B cell (primary cell): ENCODE data around the gene TNIP1.

Source experiments
- EZH2 ChIP-seq: IDR thresholded peaks from 2 replicates; pipeline ENCODE4 v1.6.1; 2012; ENCODE audit warnings: borderline replicate concordance, low read depth, mild to moderate bottlenecking, moderate library complexity, low read length; ENCODE audit not compliant: insufficient read depth, poor library complexity, severe bottlenecking
- TF ChIP-seq, protein P1 (sequence below): fragments of 200-600 bp; IDR thresholded peaks from one replicate; pipeline ENCODE4 v1.8.0; 2022; ENCODE audit warnings: antibody characterized with exemption, mild to moderate bottlenecking

DNA sequence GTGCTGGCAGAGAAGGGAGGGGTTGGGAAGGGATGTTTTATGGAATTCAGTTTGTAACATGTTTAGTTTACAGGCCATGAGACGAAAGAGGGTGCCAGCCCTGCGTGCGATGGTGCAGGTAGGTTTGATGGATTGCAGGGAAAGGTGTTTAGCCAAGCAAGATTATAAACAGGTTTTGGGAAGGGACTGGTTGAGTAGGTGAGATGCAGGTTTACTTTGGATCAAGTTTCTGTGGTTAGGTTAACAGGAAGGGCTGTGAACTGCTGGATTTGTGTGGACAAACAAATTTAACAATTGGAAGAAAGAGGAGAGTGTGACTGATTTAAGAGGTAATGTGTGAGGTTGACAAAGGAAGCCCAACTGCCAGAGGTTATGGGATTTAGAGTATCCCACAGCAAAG lies 93.1 kb downstream of the TNIP1 start:
- TF ChIP-seq, protein P1, sequence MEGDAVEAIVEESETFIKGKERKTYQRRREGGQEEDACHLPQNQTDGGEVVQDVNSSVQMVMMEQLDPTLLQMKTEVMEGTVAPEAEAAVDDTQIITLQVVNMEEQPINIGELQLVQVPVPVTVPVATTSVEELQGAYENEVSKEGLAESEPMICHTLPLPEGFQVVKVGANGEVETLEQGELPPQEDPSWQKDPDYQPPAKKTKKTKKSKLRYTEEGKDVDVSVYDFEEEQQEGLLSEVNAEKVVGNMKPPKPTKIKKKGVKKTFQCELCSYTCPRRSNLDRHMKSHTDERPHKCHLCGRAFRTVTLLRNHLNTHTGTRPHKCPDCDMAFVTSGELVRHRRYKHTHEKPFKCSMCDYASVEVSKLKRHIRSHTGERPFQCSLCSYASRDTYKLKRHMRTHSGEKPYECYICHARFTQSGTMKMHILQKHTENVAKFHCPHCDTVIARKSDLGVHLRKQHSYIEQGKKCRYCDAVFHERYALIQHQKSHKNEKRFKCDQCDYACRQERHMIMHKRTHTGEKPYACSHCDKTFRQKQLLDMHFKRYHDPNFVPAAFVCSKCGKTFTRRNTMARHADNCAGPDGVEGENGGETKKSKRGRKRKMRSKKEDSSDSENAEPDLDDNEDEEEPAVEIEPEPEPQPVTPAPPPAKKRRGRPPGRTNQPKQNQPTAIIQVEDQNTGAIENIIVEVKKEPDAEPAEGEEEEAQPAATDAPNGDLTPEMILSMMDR = no peak
- TF ChIP-seq EZH2 = no peak
